Common myeloid progenitor, CD34-positive (primary cell): ENCODE results near the gene MIA3.

Source experiments
- CTCF ChIA-PET: fragments of 350-600 bp; sonication (Branson Sonifier 250); formaldehyde crosslinking; loops from one replicate; lab custom pipeline; 2021; ENCODE audit warnings: antibody characterized with exemption; lab: Charles Lee
- POLR2A ChIA-PET: fragments of 350-600 bp; sonication (Branson Sonifier 250); formaldehyde crosslinking; loops from one replicate; lab custom pipeline; 2021; ENCODE audit warnings: antibody characterized with exemption; lab: Charles Lee
- DNase-seq, 3 donors: peaks; one replicate each; pipeline versions ENCODE4 v3.0.0 to v3.0.0-alpha.2; 2013
- H3K27ac ChIP-seq, 2 experiments: 1 replicate in 1 of 2; 2 replicates in 1 of 2; pipeline ENCODE4 v1.7.0; 2013; ENCODE audit warnings: inconsistent platforms in 2 of 2, low read length in 2 of 2, mild to moderate bottlenecking in 2 of 2, low read depth in 1 of 2, moderate library complexity in 1 of 2; ENCODE audit not compliant: severe bottlenecking in 2 of 2, insufficient read depth in 1 of 2, poor library complexity in 1 of 2
- H3K27me3 ChIP-seq, 5 experiments: replicated peaks in 2 of 5; 1 replicate in 3 of 5; 2 replicates in 2 of 5; pipeline versions ENCODE4 v1.6.1 to v1.7.0; 2013; ENCODE audit warnings: low read length in 4 of 5, mild to moderate bottlenecking in 2 of 5, moderate library complexity in 2 of 5, inconsistent platforms in 1 of 5; ENCODE audit not compliant: insufficient read depth in 5 of 5, control insufficient read depth in 4 of 5
- H3K36me3 ChIP-seq, 4 experiments: 1 replicate in 2 of 4; 2 replicates in 2 of 4; pipeline versions ENCODE4 v1.6.1 to v1.7.0; 2013; ENCODE audit warnings: low read length in 3 of 4, control low read depth in 1 of 4, mild to moderate bottlenecking in 1 of 4; ENCODE audit not compliant: control insufficient read depth in 4 of 4, insufficient read depth in 4 of 4
- H3K4me1 ChIP-seq, 4 experiments: 1 replicate in 3 of 4; 2 replicates in 1 of 4; pipeline versions ENCODE4 v1.6.1 to v1.7.1; 2013; ENCODE audit warnings: low read length in 3 of 4, mild to moderate bottlenecking in 3 of 4, control low read depth in 1 of 4, inconsistent platforms in 1 of 4, moderate library complexity in 1 of 4; ENCODE audit not compliant: control insufficient read depth in 4 of 4, insufficient read depth in 4 of 4; ENCODE audit errors: control extremely low read depth in 1 of 4
- H3K4me3 ChIP-seq, 7 experiments: 1 replicate in 4 of 7; 2 replicates in 3 of 7; pipeline versions ENCODE4 v1.5.1 to v1.7.0; 2013; ENCODE audit warnings: mild to moderate bottlenecking in 7 of 7, low read length in 6 of 7, moderate library complexity in 6 of 7, inconsistent platforms in 2 of 7, low read depth in 2 of 7, control low read depth in 1 of 7; ENCODE audit not compliant: insufficient read depth in 4 of 7, control insufficient read depth in 1 of 7; ENCODE audit errors: extremely low read depth in 1 of 7
- H3K9me3 ChIP-seq, 5 experiments: 1 replicate in 4 of 5; 2 replicates in 1 of 5; pipeline versions ENCODE4 v1.6.1 to v1.7.1; 2013; ENCODE audit warnings: low read length in 4 of 5, mild to moderate bottlenecking in 2 of 5, inconsistent platforms in 1 of 5, low read depth in 1 of 5, moderate library complexity in 1 of 5; ENCODE audit not compliant: control insufficient read depth in 4 of 5, insufficient read depth in 2 of 5; ENCODE audit errors: control extremely low read depth in 1 of 5
- WGBS: methylation state at CpG from one replicate; pipeline ENCODE4 v1.1.5; 2013; ENCODE audit not compliant: insufficient coverage; 5-methylcytosine and 5-hydroxymethylcytosine counted together

MIA3 gene

DNA sequence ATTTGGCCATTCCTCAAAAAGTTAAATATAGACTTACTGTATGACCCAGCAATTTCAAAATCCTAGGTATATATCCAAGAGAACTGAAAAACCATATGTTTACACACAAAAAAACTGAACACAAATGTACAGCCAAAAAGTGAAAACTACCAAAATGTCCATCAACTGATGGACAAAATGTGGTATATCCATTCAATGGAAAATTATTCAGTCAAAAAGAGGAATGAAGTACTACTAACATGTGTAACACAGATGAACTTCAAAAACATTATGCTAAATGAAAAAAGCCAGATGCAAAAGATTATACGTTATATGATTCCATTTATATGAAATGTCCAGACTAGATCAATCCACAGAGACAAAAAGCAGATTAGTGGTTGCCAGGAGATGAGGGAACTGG lies 86.4 kb downstream of the MIA3 start:
- H3K9me3 ChIP-seq, result peaks cover 0 to 13% (median 0%) of the 10 kb centered on the region in 5 experiments
- H3K4me3 ChIP-seq, result no peak overlapping the region
- no peak for DNase-seq
- H3K36me3 ChIP-seq, result peaks cover 8 to 22% (median 11%) of the 10 kb centered on the region in 4 experiments
- H3K27ac ChIP-seq, result no peak overlapping the region
- H3K4me1 ChIP-seq, result peaks cover 0 to under 1% (median 0%) of the 10 kb centered on the region in 4 experiments
- ChIA-PET POLR2A (no interaction called here), CTCF (no interaction called here)
- no CpG with 5 or more reads among the region's 1 CpG for WGBS
- no peaks in the 10 kb centered on the region for H3K27me3 ChIP-seq

DNA sequence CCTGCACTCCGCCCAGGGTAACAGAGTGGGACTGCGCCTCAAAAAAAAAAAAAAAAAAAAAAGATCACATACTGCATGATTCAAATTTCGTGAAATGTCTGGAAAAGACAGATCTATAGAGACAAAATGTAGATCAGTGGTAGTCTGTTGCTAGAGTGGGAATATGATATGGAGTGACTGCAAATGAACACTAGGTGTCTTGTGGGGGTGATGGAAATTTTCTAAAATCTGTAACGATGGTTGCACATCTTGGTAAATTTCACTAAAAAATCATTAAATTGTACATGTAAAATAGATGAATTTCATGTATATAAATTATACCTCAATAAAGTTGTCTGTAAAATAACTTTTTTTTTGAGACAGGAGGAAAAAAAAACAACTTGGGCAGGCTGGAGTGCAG lies 88.9 kb downstream of the MIA3 start:
- peak; percentile 7 to 31 (median 19) for DNase-seq
- ChIA-PET CTCF (no interaction called here), POLR2A (no interaction called here)
- Histone ChIP-seq H3K9me3 (peaks cover 0 to 13% (median 0%) of the 10 kb centered on the region in 5 experiments), H3K36me3 (peaks cover 5 to 10% (median 9%) of the 10 kb centered on the region in 4 experiments), H3K4me1 (peaks cover 2 to 20% (median 8%) of the 10 kb centered on the region in 4 experiments), H3K27me3 (no peaks in the 10 kb centered on the region), H3K4me3 (no peak overlapping the region), H3K27ac (no peak overlapping the region)
- WGBS, result no CpG with 5 or more reads among the region's 4 CpGs

DNA sequence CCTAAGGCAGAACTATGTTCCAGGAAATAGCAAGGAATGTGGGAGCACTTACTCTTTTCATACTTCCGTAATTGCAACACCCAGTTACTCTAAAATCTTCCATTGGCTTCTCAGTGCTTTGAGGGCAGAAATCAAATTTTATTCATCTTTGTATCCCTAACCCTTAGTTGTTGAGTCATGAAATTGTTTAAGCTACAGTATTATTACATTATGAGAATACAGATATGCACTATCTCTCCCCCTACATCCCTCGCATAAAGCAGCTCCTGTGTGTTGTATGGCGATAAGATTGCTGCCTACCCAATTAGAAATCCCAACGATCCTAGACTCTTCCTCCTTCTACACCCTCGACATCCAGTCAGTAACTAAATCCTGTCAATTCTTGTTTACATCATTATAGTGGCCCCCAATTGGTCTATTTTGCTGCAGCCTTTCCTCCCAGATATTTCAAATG lies 91.8 kb downstream of the MIA3 start:
- H3K36me3 ChIP-seq, result peaks cover 0 to 2% (median 0%) of the 10 kb centered on the region in 4 experiments
- H3K9me3 ChIP-seq, result peaks cover 0 to 5% (median 0%) of the 10 kb centered on the region in 5 experiments
- H3K4me1 ChIP-seq, result peaks cover 6 to 26% (median 14%) of the 10 kb centered on the region in 4 experiments
- H3K27me3 ChIP-seq, result no peaks in the 10 kb centered on the region
- no peak overlapping the region for H3K27ac ChIP-seq
- H3K4me3 ChIP-seq, result no peak overlapping the region
- CTCF ChIA-PET, result interaction anchor here (2.1 kb wide), 1 partner anchor 52 kb away, joined by 4 read pairs; no protein-coding TSS in a partner anchor
- POLR2A ChIA-PET, result interaction anchor here (1.2 kb wide), 1 partner anchor 56 kb away, joined by 4 read pairs; no protein-coding TSS in a partner anchor
- peak in 1 of 3 donors; percentile 11 for DNase-seq
- WGBS, result 86% methylated on average over 3 of the region's 5 CpGs

DNA sequence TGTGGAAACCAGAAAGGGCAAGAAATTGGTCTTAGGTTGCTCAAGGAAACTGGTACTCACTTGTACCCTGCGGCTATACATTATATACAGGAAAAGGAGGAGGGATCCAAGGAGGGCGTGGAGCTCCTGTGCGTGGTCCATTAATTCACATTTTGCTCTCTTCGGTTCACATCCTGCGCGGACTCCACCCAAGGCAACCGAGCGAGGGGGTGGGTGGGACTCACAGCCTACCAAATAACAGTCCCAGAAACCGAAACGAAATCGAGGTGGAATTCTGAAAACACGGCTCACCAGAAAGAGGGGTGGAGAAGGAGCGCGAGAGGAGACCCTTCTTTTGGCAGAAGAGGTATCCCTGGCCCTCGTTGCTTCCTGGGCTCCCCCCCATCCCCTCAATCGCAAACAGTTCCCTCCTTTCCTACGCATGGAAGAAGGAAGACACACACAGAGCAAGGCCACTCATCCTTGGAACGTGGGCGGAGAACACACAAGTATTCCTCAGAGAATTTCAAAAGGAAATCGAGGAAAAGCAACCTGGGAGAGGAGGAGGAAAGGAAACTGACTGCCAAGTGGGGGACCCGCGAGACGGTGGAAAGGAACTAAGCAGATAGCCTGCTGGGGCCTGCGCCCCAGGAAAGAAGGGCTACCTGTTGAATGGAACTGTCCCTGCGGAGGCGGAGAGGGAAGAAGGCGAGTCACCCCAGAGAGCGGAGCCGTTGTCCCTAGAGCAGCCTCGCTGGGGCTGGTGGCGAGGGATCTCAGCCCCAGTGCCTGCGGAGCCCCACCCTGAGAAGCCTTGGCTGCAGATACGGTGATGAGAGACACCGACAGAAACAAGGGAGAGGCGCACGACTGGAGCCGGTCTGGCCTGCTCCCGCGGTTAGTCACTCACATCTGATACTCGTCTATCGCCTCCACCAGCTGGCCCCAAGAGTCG lies 93.7 kb downstream of the MIA3 start:
- peaks cover 0 to 8% (median 7%) of the 10 kb centered on the region in 4 experiments for H3K36me3 ChIP-seq
- H3K4me1 ChIP-seq, result peaks cover 6 to 26% (median 14%) of the 10 kb centered on the region in 4 experiments
- CTCF ChIA-PET, result interaction anchor here (0.6 to 2.1 kb wide), 4 partner anchors 11 to 186 kb away, joined by 3 to 4 read pairs (median 4); no protein-coding TSS in a partner anchor
- DNase-seq, result peak; percentile 62 to 89 (median 78)
- no peaks in the 10 kb centered on the region for H3K27me3 ChIP-seq
- POLR2A ChIA-PET, result interaction anchor here (0.8 to 1.4 kb wide), 2 partner anchors 57 to 129 kb away, joined by 3 to 4 read pairs; no protein-coding TSS in a partner anchor
- H3K4me3 ChIP-seq, result peak overlapping the region; percentile 89 to 99 (median 95)
- under 1% methylated on average over 25 of the region's 42 CpGs for WGBS
- no peaks in the 10 kb centered on the region for H3K9me3 ChIP-seq
- H3K27ac ChIP-seq, result peak overlapping the region; percentile 83 to 100

DNA sequence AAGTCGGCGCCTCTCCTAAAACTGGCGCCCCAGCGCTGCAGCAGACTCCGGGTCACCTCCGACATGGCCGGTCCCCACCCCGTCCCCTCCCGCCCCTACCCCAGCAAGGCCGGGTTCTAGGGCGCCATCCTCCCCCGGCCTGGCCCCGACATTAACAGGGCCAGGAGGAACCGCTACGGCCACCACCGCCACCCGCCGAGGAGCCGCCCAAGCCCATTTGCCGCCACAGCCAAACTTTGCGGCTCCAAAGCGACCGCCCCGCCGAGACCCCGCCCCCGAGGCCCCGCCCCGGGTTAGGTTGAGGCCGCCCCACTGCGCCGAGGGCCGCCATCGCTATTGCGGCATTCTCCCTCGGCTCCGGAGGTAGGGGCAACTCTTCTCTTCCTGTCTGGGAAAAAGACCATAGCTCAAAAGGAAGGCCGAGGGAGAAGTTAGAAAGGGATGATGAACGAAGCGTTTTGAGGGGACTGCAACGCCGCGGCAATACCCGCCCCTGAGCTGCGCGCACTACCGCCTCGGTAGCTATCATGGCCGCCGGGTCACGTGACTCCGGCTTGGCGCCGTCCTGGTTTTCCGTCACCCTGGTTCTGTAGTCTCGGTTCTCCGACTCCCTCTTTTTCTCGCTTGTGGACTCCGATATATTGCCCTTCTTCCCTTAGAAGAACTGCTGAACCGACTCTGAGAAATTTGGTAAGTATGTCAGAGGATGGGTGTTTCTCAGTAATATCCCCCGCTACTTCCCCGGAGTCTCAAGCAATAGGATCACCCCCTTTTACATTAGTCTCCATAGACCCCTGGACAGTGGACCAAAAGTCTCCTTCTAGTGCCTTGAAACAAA lies 94.6 kb downstream of the MIA3 start, which contains the start of the genes AIDA and BROX:
Gene AIDA, minus strand, starts transcription at position 239 of the 838 bp plus-strand sequence. Its CDS starts 174 bp downstream, at position 65.
Gene BROX, plus strand, starts transcription at position 312 of the 838 bp plus-strand sequence. CDS start 3,136 bp downstream, outside the sequence.
- H3K27me3 ChIP-seq, result no peaks in the 10 kb centered on the region
- H3K36me3 ChIP-seq, result peaks cover 3 to 17% (median 14%) of the 10 kb centered on the region in 4 experiments
- peak within 1 kb of the TSS; percentile 99 to 100 for H3K27ac ChIP-seq
- CTCF ChIA-PET, result interaction anchor here (0.9 to 1.7 kb wide), 2 partner anchors 58 to 60 kb away, joined by 3 to 4 read pairs; no protein-coding TSS in a partner anchor
- no peaks in the 10 kb centered on the region for H3K9me3 ChIP-seq
- H3K4me3 ChIP-seq, result peak within 1 kb of the TSS; percentile 89 to 99 (median 95)
- POLR2A ChIA-PET, result interaction anchor here (0.6 to 1.4 kb wide), 3 partner anchors 58 to 830 kb away, joined by 3 to 4 read pairs (median 3); no protein-coding TSS in a partner anchor
- 0% methylated on average over 33 of the region's 62 CpGs for WGBS
- H3K4me1 ChIP-seq, result peaks cover 6 to 26% (median 14%) of the 10 kb centered on the region in 4 experiments
- peak; percentile 86 to 92 (median 91) for DNase-seq
